GM12873 (cell line): Measurements from ENCODE around the gene ZWILCH.

Experiments
- CTCF ChIP-seq: IDR thresholded peaks from 2 replicates; pipeline ENCODE4 v1.5.1; 2012; ENCODE audit warnings: low read depth, mild to moderate bottlenecking, moderate library complexity, low read length, control low read depth; ENCODE audit not compliant: insufficient read depth; ENCODE audit errors: missing control alignments

ZWILCH gene

GRCh38 chr15:66497502-66498455 is 7.3 kb upstream of the ZWILCH start, which contains the start of gene SNAPC5:
SNAPC5 (minus strand) TSS chr15:66497762; CDS start chr15:66497731, 31 bp downstream.
- peak; percentile 96 for TF ChIP-seq CTCF

- peak; percentile 43 for TF ChIP-seq CTCF
Observed at GRCh38 chr15:66498501-66499386, 6.4 kb upstream of the ZWILCH start.

DNA sequence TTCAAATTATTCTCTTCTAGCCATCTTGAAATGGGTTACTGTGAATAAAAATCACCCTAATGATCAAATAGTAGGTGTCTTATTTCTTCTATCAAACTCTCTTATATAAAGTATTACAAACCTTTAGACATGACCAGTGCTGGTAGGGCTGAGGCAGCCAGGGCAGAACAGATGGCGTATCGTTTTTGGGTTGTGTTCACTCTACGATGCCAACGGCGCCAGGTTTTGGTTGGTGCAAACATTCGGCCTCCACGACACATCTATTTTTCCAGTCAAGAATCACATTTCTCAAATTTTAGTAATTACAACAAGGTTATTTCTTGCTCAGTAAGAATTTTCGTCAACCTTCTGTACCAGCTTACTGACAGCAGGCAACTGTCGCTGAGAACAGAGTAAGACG is 2.6 kb upstream of the ZWILCH start:
- TF ChIP-seq CTCF = no peak

- no peak for TF ChIP-seq CTCF
Observed at GRCh38 chr15:66503780-66504562, 1.2 kb upstream of the ZWILCH start.

DNA sequence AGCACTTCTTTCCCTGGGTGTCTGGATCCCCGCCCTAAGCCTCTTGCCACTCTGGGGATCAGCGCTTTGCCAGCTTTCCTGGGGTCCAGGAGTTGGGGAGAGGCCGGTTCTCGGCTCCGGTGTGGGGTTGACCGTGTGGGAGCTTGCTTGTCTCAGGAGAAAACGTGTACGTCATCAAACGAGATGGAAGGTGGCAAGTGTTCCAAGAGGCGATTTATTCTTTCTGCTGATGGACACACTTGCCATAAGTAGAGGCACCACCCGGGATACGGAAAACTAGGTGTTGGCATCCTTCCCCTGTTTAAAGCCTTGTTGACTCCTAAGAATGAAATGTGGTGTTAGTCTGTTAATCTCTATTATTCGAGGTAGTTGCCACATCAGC is 295 bp downstream of the ZWILCH start:
- TF ChIP-seq CTCF = no peak

- TF ChIP-seq CTCF = no peak
Observed at GRCh38 chr15:66505818-66506217, 692 bp downstream of the ZWILCH start.
